Stimulated activated CD8-positive, alpha-beta memory T cell treated with anti-CD3 and anti-CD28 coated beads, Interleukin-4, amount 100 ng/mL, for 1 hour (primary cell): ENCODE measurements around the gene KLHL13.
"Not testable (repeated sequence)": the region's sequence is repeated elsewhere in the genome, so short reads cannot be mapped to it uniquely, and the experiment has no call there.

Experiments
- DNase-seq, 2 donors: peaks; one replicate each; pipeline ENCODE4 v3.0.0-alpha.2; 2020; ENCODE audit warnings: low read depth in 2 of 2, low spot score in 1 of 2

KLHL13 gene

GRCh38 chrX:118088084-118088483 is 28.5 kb downstream of the KLHL13 start:
- DNase-seq: no peak

- DNase-seq: no peak
Observed at GRCh38 chrX:118074196-118074595, 42.4 kb downstream of the KLHL13 start.

- no peak for DNase-seq
Observed at GRCh38 chrX:118066867-118067515, 49.6 kb downstream of the KLHL13 start.

- DNase-seq: no peak
Observed at GRCh38 chrX:118062817-118063615, 53.6 kb downstream of the KLHL13 start.

- DNase-seq: no peak
Observed at GRCh38 chrX:118062048-118062789, 54.4 kb downstream of the KLHL13 start.

- no peak for DNase-seq
Observed at GRCh38 chrX:118058924-118059323, 57.7 kb downstream of the KLHL13 start.

GRCh38 chrX:118056870-118057269 is 59.7 kb downstream of the KLHL13 start:
- DNase-seq: no peak

- DNase-seq: no peak
Observed at GRCh38 chrX:118049713-118050112, 66.9 kb downstream of the KLHL13 start.

GRCh38 chrX:118047446-118048186 is 69.0 kb downstream of the KLHL13 start:
- no peak for DNase-seq

GRCh38 chrX:118039591-118039990 is 77.0 kb downstream of the KLHL13 start:
- DNase-seq: no peak

GRCh38 chrX:118038614-118039365 is 77.8 kb downstream of the KLHL13 start:
- DNase-seq: no peak

GRCh38 chrX:118026631-118027030 is 90.0 kb downstream of the KLHL13 start:
- no peak for DNase-seq

GRCh38 chrX:118025226-118025625 is 91.4 kb downstream of the KLHL13 start:
- DNase-seq: no peak

GRCh38 chrX:118024482-118024881 is 92.1 kb downstream of the KLHL13 start:
- no peak for DNase-seq

- DNase-seq: no peak
Observed at GRCh38 chrX:118022753-118023152, 93.9 kb downstream of the KLHL13 start.

GRCh38 chrX:118016422-118016821 is 100.2 kb downstream of the KLHL13 start:
- DNase-seq: no peak

- not testable (repeated sequence) for DNase-seq
Observed at GRCh38 chrX:118002417-118002816, 114.2 kb downstream of the KLHL13 start.

GRCh38 chrX:118000518-118000917 is 116.1 kb downstream of the KLHL13 start:
- no peak for DNase-seq

- no peak for DNase-seq
Observed at GRCh38 chrX:117998171-117998570, 118.4 kb downstream of the KLHL13 start.

GRCh38 chrX:117996918-117997480 is 119.6 kb downstream of the KLHL13 start:
- no peak for DNase-seq
